NCI-H226 (cell line): ENCODE measurements around the gene CPEB2.
A peak's percentile ranks its signal among the peaks of the same experiment; 100 is the strongest.

Source experiments
- DNase-seq: peaks from one replicate; pipeline ENCODE4 v3.0.0-alpha.2; 2015

CPEB2 gene

DNA sequence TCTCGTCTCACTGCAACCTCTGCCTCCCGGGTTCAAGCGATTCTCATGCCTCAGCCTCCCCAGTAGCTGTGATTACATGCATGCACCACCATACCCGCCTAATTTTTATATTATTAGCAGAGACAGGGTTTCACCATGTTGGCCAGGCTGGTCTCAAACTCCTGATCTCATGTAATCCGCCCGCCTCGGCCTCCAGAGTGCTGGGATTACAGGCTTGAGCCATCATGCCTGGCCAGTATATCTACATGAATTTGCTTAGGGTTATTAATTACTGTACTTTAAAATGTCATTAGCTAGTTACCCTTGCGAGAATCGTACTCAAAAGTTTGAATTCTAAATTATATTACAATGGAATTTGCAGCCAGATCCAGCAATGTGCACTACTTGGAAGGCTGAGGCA is 8.9 kb downstream of the CPEB2 start:
- no peak for DNase-seq

DNA sequence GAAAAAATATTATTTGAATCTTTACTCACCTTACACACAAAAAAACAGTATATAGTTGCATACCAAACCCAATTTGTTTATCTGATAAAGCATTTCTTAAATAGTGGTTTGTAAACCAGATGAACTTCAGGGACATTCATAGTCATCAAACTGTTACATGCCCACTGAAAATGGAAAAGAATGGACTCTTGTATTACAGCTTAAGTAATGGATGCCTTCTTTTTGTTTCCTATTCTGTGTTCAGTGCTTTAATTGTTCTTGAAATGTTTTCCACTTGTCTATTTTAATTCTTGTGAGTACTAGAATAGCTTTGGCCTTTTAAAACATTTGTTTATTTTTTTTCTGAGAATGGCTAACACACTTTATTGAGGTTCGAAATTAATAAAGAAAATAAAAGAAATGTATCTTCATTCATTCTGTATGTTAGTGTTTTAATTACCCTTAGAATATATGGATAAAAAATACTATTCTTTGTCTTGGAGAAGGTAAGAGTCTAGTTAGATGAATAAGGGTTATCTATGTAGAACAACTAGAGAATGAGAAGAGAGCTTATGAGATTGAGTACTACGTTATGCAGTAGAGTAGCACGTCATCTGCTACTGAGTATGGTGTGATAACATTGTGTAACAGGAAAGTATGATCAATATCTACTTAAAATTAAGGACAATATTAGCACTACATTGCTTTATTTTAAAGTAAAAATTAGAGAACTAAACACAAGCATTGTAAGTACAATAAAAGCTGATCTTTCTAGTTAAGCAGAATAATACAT is 9.9 kb downstream of the CPEB2 start:
- no peak for DNase-seq

DNA sequence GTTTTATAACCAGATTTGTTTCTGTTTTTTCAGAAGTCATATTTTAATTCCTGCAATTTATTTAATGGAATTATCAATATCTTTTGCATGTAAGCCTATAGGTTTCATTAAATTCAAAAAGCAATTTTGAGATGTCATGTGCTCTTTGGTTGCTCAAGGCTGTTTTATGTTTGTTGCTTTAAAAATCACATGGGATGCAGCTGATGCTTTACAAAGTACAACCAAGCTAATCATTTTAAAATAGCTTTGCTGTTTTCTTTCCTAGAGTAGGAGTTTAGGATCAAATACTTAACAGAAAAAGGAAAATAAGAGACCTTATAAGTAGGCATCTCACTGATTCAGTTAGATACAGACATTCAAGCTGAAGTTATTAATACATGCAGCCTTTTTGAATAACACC is 11.3 kb downstream of the CPEB2 start:
- DNase-seq = no peak

DNA sequence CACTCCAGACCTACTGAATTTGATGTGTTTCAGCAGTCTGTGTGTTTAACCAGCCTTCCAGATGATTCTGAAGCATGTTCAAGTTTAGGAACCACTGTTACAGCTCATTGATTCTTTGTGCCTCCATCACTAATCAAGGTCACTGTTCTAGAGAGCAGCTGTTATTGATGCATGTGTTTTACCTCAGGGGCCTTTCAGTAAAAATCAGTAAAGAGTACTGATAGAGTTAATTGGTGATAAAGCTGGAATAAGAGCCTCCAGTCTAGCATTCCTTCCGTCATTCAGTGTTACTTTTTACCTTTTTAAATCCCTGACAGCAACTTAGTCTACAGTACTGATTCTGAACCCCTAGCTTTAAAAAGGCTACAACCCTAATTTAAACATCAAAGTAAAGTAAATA is 12.9 kb downstream of the CPEB2 start:
- DNase-seq = no peak

DNA sequence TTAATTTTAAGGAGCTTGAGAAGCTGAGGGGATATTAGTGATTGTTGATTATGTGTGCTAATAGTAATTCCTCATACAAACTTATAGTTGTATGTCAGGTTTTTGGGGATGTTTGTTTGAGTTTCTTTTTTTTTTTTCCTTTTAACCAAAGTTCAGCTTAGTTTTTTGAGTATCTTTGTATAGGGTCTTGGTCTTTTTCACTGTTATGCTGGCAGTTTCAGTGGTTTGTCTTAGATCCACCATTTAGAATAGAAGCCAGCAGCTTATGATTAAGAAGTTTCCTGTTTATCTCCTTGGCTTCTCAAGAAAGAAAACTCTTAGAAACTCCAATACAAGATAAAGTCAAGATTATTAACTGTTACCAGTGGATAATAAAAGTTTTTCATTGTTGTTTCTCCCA is 16.1 kb downstream of the CPEB2 start:
- no peak for DNase-seq

DNA sequence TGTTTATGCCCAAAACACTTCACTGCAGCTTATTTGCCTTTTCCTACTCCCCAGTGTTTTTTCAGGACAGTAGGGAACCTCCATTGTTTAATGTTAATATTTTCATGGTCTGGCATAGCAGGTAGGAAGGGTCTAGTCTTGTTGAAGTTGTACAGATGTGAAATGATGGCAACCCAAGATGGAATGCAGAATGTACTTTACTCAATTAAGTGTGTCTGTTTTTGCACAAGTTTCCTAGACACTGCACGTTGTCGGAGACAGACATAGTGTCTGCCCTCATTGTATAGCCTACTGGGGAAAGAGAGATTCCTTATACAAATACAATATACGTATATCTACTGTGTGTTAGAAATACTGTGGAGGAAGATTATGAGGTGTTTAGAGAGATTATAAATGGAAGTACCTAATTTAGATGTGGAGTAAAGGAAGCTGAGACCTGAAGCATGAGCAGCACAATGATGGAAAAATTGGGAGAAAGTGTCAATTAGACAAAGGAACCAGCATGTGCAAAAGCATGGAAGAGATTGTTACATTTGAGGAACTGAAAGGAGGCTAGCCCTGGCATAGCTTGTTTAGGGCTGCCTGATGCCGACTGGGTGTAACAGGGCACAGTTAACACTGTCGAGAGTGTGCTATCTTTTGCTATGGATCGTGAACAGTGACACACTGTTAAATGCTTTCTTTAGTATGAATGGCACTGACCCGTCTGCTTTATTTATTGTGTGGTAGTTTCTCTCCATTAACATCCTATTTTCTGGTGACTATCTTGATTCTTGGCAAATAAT is 18.4 kb downstream of the CPEB2 start:
- DNase-seq = no peak

DNA sequence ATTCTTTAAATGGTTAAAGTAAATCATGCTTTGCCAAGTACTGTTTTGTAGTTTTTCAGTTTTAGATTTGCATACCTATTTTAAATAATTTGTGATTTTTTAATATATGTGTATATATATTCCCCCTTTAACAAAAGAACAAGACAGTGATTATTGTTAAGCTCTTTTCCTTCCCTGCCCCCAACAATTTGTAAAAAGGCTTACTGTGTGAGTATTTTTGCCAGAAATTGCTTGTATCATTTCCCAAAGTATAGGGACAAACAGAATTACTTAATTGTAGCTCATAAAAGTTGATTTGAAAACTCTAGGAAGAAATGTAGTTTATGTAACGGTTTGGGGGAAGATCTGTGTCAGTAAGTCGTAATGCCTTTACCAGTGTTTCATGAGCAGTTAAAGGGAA is 19.0 kb downstream of the CPEB2 start:
- no peak for DNase-seq

DNA sequence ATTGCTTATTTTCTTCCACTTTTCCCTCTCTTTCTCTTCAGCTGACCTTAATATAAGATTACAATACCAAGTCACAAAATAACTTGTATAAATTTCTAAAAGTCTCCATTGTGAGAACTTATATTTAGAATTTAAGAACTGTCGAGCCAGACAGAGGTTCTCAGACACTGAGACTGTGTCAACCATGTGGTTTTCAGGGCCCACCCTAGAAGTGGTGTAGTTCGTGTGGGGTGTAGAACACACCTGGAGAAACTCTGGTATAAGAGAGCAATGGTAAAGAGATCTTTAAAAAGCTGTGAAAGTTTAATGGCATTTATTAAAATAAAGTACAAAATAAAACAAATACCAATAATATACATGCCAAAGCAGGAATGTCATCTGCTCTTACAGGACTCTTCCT is 19.7 kb downstream of the CPEB2 start:
- DNase-seq = no peak

DNA sequence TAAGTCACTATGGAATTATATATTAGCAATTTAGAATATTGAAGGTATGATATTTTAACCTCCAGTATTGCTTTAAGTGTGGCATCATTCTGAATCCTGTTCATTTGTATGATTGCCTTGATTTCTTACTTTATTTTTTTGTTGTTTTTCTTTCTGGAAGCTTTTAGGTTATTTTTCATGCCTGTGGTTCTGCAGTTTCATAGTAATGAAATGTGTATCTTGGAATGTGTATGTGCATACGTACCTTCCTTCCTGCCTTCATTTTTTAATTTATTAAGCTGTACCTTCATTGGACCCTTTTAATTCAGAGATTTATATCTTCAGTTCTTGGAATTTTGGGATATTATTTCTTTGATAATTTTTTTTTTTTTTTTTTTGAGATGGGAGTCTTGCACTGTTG is 22.1 kb downstream of the CPEB2 start:
- DNase-seq = no peak

DNA sequence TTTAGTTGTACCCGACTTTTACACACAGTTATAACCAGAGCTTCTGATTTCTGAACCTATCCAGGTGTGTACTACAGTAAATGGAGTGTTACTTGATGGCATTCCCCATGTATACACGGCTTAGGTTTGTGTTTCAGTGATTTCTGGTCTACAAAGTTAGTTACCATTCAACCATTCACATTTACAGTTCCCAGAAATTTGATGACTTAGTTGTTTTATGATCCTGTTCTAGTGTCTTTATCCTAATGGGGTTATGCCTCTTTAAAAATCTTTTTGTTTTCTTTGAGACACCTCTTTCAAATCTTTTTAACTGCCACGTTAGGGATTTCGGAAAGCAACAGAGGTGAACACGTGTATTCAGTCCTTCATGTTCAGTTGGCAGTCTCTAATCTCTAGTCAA is 23.4 kb downstream of the CPEB2 start:
- no peak for DNase-seq

DNA sequence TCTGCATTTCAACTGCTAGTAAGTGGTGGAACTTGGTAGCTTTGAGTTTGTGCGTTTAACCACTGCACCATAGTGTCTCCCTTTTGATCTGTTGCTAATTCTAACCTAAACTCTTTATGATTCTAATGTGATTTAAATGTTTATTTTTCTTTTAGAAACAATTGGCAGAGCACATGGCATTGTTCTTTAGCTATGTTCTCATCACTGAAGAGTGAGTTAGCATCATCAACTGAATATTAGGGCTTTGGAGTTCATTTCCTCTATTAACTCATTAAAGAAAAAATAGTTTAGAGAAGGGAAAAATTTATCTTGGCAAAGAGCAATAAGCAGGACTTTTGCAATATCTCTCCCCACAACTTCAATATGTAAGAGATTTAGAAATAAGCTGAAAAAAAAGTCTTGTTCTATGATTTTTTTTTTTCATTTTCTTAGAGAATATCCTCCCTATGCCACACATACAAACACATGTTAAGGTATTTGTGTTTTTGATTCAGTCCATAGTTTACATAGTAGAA is 25.7 kb downstream of the CPEB2 start:
- DNase-seq = no peak

DNA sequence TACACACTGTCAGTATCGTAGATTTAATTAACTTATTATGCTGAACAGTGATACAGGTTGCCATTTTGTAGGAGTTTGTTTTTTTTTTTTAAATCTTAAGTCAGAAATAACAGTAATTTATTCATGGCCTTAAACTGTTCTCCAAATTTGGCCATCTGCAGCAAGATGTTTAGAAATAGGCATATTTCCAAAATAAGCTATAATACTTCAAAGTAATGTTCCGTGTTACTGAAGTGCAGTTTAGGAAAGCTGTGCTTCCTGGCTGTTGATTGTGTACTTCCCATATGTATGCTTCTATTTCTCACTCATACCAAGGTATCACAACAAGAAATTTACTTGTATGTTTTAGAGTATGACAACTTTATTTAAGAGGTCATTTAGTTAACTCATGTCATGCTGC is 28.9 kb downstream of the CPEB2 start:
- no peak for DNase-seq

DNA sequence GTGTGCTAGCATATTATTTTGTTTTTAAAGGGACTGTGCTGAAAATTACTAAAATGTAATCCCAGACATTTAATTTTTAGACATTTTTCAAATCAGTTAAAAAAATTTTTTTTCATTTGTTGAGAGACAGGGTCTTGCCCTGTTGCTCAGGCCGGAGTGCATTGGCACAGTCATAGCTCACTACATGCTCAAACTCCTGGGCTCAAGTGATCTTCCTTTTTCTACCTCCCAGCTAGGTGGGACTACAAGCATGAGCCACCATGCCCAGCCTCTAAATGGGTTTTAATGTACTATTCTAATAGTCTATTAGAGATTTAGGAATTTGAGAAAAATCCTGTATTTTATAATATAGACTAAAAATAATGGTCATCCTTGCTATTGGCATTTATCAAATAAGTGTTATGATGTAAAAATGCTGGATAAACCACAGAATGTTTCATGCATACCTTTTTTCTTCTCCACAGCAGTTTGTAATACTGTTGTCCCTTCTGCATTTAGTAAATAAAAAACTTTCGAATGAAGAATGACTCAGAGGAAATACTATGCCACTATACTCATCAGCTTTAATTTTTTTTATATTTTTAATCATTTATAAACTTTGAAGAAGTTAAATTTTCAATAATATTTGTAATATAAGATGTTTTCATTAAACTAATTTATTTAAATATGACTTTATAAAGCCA is 29.9 kb downstream of the CPEB2 start:
- DNase-seq = peak; percentile 10

DNA sequence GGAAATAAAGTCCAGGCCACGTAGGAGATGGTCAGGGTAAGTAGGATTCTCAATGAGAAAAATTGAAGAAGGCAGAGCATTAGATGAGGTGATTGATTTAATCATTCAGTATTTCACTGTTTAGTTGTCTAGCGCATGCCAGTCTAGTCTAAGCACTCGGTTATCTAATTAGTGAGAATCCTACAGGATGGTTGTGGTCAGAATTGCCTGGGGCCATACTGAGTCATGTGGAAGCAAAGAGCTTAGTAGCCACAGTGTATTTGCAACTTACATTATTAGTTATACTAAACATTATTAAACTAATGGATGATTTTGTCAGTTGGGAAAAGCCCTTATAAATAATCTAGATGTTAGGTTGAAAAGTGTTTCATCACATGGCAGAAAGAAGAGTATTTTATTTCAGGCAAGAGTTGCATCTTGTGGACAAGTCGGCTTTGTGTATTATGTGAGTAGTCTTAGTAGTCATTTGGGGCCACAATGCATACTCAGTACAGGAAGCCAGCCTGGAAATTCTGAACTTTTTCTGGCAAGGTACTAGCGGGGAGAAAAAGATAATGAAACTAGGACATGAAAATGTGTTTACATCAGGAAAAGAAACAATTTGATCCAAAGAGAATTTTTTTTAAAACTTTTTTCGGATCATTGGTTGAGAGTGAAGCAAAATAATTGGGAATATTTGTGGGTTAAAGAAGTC is 31.9 kb downstream of the CPEB2 start:
- peak; percentile 48 for DNase-seq

DNA sequence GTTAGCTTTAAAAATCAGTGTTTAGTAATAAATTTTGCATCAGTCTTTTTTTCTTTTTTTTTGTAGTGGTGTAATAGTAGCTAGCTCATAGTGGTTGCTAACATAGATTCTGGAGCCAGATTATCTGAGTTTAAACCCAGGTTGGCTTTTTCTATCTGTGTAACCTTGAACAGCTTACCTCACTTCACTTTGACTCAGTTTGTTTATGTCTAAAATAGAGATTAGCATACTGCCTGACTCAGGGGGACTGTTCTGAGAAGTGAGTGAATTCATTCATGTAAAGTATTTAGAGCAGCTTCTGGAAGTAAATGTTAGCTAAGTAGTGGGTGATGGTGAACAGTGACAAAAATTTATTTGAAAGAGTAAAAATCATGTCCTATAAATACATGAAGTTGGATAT is 32.9 kb downstream of the CPEB2 start:
- DNase-seq = peak; percentile 29

DNA sequence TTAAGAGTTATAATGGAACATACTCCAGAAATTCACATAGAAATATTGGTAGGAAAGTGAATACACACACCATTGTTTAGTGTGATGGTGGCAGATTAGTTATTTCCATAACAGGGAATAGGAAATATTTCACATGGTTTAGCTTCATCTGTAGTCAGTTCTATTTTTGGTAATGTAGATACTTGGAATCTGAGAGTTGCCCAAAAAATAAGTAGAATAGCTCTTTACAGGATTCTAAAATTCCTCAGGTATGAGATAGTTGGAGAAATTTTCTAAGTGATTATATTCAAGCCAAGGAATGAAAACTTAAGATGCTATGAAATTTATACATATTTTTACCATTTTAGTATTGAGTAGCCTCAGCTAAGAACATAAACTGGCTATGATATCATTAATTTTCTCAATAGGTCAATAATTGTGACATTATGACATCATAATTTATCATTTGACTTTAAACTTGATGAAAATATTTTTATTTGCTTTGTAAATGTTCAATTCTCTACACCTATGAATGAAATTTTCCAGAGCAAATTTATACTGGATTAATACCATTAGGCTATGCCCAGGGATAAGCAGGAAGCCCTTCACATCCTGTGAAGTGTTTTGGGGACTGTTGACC is 35.8 kb downstream of the CPEB2 start:
- no peak for DNase-seq

DNA sequence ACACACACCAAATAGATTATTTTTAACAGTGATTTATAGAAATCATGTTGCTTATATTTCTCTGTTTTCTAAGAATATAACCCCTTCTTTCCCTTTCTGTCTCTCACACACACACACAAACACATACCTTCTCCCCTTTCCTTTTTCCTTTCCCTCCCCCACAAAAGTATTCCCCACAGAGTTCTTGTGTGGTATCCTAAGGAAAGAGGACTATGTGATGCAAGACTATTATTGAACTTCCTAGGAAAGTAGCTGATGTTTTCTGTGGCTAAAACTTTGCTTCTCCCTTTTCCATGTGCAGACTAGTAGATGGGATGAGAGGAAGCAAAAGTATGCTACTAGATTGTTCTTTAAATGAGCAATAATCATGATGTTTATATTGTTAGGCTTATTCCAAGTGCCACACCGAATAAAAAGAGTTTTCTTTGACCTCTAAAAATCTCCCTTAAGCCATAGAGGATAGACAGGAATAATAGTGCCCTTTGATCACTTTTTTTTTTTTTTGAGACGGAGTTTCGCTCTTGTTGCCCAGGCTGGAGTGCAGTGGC is 38.7 kb downstream of the CPEB2 start:
- no peak for DNase-seq

DNA sequence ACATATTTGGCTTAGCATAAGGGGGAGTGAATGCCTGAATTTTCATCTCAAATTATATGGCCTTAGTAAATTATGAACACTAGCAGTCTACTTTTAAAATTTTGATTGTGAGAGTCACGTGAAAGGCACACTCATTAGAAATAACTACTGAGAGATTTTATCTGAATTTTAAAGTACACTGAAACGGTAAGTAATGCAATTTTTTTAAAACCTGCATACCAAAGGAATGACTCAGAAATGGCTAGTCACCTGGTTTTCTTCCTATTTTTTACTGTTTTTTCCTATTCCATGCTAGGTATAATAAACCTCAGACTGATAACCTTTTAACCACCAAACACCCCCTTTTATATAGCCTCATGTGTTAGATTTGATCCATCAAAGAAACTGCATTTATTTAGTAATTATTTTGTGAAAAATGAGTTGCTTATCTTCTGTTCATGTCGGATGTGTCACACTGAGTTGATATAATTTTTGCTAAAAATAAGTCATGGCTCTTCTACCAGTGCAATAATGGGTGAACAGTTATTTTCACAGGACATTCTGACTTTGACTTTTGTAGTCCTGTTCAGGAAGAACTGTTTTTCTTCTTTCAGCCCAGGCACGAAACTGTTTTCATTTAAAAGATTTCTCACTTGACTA is 40.4 kb downstream of the CPEB2 start:
- DNase-seq = peak; percentile 38

DNA sequence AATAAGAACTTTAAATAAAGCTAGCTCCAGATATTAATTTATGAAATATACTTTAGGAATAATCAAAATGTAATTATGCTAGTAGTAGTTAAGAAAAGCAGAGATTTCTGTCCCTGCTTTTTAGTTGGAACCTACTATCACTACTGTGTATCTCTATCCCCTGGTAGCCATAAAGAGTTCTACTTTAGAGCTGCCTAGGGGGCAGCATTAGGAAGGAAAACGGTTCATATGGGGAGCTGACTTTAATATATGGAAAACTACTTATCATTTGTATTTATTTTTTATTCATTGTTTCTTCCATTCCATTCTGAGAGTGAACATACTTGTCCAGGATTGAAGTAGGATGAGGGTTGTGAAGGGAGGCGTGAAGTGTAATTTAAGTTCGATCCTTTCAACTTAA is 40.9 kb downstream of the CPEB2 start:
- DNase-seq = no peak

DNA sequence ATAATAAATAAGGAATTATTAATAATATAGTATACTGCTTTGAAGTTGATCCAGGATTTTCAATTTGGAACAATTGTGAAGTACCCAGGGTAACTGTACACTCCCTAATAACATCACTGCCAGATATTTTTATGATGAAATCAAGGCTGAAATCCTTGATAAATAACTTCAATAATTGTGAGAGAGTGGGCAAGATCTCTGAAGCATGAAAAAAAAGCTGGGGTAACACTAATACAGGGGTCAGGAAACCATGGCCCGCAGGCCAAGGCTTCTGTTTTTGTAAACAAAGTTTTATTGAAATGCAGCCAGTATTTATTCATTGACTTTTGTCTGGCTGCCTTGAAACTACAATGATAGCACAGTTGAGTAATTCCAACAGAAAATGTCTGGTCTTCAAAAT is 41.6 kb downstream of the CPEB2 start:
- no peak for DNase-seq

DNA sequence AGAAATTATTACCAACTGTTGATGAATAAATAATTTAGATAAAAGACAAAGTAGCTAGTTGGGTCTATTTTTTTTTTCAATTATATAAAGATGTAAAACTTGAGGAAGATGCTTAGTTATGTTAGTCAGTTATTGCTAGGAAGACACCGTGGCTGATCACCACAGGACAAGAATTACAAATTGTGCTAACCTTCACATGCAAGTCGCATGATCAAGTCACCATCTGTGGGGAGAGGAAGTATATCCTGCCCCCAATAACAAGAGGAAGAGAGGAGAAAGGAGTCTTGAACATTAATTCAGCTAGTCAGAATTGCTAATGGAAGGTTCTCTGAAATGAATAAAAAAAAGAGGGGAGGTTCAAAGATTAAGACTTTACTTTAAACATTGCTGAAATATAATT is 52.3 kb downstream of the CPEB2 start:
- DNase-seq = no peak

DNA sequence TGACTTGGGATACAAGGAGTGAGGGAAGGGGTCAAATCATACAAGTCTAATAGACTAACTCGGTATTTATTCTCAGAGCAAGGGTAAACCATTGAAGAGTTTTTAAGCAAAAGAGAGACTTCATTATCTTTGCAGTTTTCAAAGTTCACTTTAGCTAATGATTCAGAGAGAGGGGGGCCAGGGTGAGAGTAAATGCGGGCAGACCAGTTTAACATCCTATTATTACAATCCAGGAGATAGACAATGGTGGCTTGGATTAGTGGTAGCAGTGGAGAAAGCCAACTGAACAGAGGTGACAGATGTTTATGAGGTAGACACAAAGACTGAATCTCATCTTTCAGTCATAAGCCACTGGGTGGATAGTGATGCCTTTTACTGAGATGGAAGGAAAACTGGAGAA is 57.9 kb downstream of the CPEB2 start:
- DNase-seq = no peak
